HEK293 (cell line): Measurements from ENCODE around the gene CELA1.

Source experiments
- CTCF ChIP-seq: fragments of 450-650 bp; formaldehyde crosslinking; IDR thresholded peaks from 2 replicates; pipeline ENCODE4 v1.5.1; 2016; ENCODE audit warnings: missing biosample characterization, missing genetic modification characterization
- ELK4 ChIP-seq: IDR thresholded peaks from 2 replicates; pipeline ENCODE4 v1.6.1; 2011; ENCODE audit warnings: mild to moderate bottlenecking, low read depth, low read length, borderline replicate concordance
- PBX3 ChIP-seq: sonication (generic); formaldehyde crosslinking; IDR thresholded peaks from 2 replicates; pipeline ENCODE4 v1.8.1; 2022; ENCODE audit warnings: mild to moderate bottlenecking, moderate library complexity, missing genetic modification reagents
- ZBTB20 ChIP-seq: fragments of 450-650 bp; formaldehyde crosslinking; IDR thresholded peaks from 2 replicates; pipeline ENCODE4 v1.5.1; 2016; ENCODE audit warnings: missing biosample characterization, missing genetic modification characterization
- ZBTB21 ChIP-seq: fragments of 450-650 bp; formaldehyde crosslinking; IDR thresholded peaks from 2 replicates; pipeline ENCODE4 v1.5.1; 2017; ENCODE audit warnings: missing biosample characterization, missing genetic modification characterization
- ZIC2 ChIP-seq: fragments of 450-650 bp; formaldehyde crosslinking; IDR thresholded peaks from 2 replicates; pipeline ENCODE4 v1.5.1; 2016; ENCODE audit warnings: missing biosample characterization, missing genetic modification characterization
- ZNF121 ChIP-seq: fragments of 450-650 bp; formaldehyde crosslinking; IDR thresholded peaks from 2 replicates; pipeline ENCODE4 v1.5.1; 2016; ENCODE audit warnings: missing biosample characterization, missing genetic modification characterization
- ZNF416 ChIP-seq: fragments of 450-650 bp; formaldehyde crosslinking; IDR thresholded peaks from 2 replicates; pipeline ENCODE4 v1.5.1; 2016; ENCODE audit warnings: missing biosample characterization, missing genetic modification characterization
- TF ChIP-seq, protein P1 (sequence below): fragments of 450-650 bp; formaldehyde crosslinking; IDR thresholded peaks from 2 replicates; pipeline ENCODE4 v1.5.1; 2016; ENCODE audit warnings: missing biosample characterization, missing genetic modification characterization, borderline replicate concordance

DNA sequence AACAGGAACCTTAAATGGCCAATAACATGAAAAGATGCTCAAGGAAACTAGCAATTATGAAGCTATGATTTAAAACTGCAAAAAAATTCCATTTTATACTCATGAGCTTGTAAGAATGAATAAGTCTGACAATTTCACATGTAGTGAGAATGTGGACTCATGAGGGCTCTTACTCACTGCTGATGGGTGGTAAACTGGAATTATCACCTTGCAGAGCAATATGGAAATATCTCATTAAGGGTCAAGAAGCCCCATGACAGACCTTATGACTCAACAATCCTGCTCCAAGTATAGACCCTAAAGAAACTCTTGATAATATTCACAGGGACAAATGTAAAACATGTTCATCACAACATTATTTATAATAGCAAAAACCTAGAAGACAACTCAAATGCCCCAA lies 52.8 kb downstream of the CELA1 start:
- TF ChIP-seq CTCF (tag by site-specific recombination), result no peak
- no peak for TF ChIP-seq ZNF416 (tag by site-specific recombination)
- TF ChIP-seq ELK4, result no peak
- no peak for TF ChIP-seq ZNF121 (tag by site-specific recombination)
- TF ChIP-seq ZIC2 (tag by site-specific recombination), result no peak
- TF ChIP-seq ZBTB20 (tag by site-specific recombination), result no peak
- no peak for TF ChIP-seq PBX3 (CRISPR knock-in tag)
- TF ChIP-seq ZBTB21 (tag by site-specific recombination), result no peak
- TF ChIP-seq, protein P1, sequence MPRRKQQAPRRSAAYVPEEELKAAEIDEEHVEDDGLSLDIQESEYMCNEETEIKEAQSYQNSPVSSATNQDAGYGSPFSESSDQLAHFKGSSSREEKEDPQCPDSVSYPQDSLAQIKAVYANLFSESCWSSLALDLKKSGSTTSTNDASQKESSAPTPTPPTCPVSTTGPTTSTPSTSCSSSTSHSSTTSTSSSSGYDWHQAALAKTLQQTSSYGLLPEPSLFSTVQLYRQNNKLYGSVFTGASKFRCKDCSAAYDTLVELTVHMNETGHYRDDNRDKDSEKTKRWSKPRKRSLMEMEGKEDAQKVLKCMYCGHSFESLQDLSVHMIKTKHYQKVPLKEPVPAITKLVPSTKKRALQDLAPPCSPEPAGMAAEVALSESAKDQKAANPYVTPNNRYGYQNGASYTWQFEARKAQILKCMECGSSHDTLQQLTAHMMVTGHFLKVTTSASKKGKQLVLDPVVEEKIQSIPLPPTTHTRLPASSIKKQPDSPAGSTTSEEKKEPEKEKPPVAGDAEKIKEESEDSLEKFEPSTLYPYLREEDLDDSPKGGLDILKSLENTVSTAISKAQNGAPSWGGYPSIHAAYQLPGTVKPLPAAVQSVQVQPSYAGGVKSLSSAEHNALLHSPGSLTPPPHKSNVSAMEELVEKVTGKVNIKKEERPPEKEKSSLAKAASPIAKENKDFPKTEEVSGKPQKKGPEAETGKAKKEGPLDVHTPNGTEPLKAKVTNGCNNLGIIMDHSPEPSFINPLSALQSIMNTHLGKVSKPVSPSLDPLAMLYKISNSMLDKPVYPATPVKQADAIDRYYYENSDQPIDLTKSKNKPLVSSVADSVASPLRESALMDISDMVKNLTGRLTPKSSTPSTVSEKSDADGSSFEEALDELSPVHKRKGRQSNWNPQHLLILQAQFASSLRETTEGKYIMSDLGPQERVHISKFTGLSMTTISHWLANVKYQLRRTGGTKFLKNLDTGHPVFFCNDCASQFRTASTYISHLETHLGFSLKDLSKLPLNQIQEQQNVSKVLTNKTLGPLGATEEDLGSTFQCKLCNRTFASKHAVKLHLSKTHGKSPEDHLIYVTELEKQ (tag by site-specific recombination), result no peak
